ENCODE measurements around the gene MYH10. TPM values are rescaled to one million over a fixed set of nuclear protein-coding genes. Genes with fewer than 3 reads are reported as not detected.

The MYH10 gene
- total and polyA plus RNA-seq, 2 experiments from 2014 or later, result 75.6 to 87.8 TPM

DNA sequence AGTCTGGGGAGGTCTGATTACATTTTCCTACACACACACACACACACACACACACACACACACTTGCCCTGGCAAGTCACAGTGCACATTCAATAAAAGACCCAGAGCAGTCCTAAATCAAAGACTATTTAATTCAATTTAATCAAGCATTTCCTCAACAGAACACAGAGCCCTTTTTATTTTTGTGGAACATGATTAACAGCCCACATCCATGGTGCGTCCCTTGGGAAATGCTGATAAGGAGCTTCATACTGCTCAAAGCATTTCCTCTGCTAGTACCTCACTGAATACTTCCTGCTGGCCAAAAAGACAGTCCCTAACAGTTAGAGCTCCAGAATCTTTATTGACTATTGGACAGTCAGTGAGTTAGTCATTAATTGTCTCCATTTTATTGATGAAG, 43.1 kb upstream of the MYH10 start:
- Histone ChIP-seq H4K20me1 (ENCODE audit: insufficient read depth, poor library complexity, severe bottlenecking) (no peaks in the 10 kb centered on the region), H3K4me3 (no peak overlapping the region), H3K36me3 (replicated peaks; ENCODE audit: insufficient read depth, low read depth) (no peaks in the 10 kb centered on the region), H3K4me2 (peak overlapping the region; percentile 29), H3K4me1 (ENCODE audit: insufficient read depth) (peaks cover 17% of the 10 kb centered on the region), H3K27me3 (no peaks in the 10 kb centered on the region), H3K27ac (peak overlapping the region; percentile 57), H3K79me2 (no peaks in the 10 kb centered on the region), H3K9me3 (ENCODE audit: low read depth) (no peaks in the 10 kb centered on the region), H3K9me2 (replicated peaks; ENCODE audit: insufficient read depth) (no peaks in the 10 kb centered on the region), H2AFZ (no peak overlapping the region)
- WGBS (ENCODE audit: low lambda C conversion rate, missing lambda C conversion rate), result 50% methylated on average over 1 of the region's 1 CpG
- TF ChIP-seq, protein P1, sequence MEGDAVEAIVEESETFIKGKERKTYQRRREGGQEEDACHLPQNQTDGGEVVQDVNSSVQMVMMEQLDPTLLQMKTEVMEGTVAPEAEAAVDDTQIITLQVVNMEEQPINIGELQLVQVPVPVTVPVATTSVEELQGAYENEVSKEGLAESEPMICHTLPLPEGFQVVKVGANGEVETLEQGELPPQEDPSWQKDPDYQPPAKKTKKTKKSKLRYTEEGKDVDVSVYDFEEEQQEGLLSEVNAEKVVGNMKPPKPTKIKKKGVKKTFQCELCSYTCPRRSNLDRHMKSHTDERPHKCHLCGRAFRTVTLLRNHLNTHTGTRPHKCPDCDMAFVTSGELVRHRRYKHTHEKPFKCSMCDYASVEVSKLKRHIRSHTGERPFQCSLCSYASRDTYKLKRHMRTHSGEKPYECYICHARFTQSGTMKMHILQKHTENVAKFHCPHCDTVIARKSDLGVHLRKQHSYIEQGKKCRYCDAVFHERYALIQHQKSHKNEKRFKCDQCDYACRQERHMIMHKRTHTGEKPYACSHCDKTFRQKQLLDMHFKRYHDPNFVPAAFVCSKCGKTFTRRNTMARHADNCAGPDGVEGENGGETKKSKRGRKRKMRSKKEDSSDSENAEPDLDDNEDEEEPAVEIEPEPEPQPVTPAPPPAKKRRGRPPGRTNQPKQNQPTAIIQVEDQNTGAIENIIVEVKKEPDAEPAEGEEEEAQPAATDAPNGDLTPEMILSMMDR (IDR thresholded peaks at IDR 0.05; ENCODE audit: poor library complexity), result no peak
- no peak for TF ChIP-seq EZH2phosphoT487 (IDR thresholded peaks at IDR 0.05; ENCODE audit: low read depth, severe bottlenecking, unreplicated experiment)
- TF ChIP-seq EZH2 (IDR thresholded peaks at IDR 0.05; ENCODE audit: borderline replicate concordance), result no peak
- DNase-seq (ENCODE audit: low spot score), result no peak

DNA sequence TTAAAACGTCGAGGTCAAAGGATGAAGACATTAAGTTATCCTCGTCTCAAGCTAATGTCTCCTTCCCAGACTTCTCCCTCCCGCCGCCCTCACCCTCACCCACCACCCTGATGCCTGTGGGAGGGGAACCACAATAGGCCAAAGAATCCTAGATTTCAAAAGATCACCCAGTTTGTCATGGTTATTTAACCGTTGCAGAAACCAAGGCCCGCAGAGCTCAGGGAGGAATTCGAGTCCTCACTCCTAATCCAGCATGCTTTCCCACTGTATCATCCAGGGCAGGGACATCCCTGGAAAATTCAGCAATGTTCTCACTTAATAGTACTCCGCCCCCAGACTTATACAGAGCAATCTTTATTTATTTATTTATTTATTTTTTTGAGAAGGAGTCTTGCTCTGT, 41.8 kb upstream of the MYH10 start:
- H3K9me2 ChIP-seq (replicated peaks; ENCODE audit: insufficient read depth), result no peaks in the 10 kb centered on the region
- H4K20me1 ChIP-seq (ENCODE audit: insufficient read depth, poor library complexity, severe bottlenecking), result no peaks in the 10 kb centered on the region

DNA sequence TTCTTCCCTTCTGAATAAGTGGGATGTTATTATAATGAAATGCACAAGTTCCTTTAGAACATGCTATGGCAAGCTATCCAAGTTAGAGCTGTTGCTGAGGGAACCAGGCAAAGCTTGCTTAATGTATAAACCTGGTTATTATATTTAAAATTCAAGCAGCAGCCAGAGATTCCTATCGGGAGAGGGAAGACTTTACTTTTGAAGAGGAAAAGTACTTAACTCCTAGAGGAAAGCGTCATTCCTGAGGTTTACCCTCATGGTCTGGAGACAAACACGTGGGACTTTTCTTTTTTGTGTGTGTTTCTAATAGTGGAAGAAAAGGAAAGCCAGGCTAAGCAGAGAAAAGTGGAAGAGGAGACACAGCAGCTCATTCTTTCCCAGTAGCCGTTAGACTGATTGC, 39.9 kb upstream of the MYH10 start:
- 44% methylated on average over 4 of the region's 4 CpGs for WGBS (ENCODE audit: low lambda C conversion rate, missing lambda C conversion rate)
- TF ChIP-seq, protein P1 (IDR thresholded peaks at IDR 0.05; ENCODE audit: poor library complexity), result no peak
- TF ChIP-seq EZH2 (IDR thresholded peaks at IDR 0.05; ENCODE audit: borderline replicate concordance) (no peak), EZH2phosphoT487 (IDR thresholded peaks at IDR 0.05; ENCODE audit: low read depth, severe bottlenecking, unreplicated experiment) (no peak)
- no peaks in the 10 kb centered on the region for H3K9me3 ChIP-seq (ENCODE audit: low read depth)
- no peaks in the 10 kb centered on the region for H4K20me1 ChIP-seq (ENCODE audit: insufficient read depth, poor library complexity, severe bottlenecking)
- H2AFZ ChIP-seq, result peak overlapping the region; percentile 56
- DNase-seq (ENCODE audit: low spot score), result no peak
- no peak overlapping the region for H3K4me3 ChIP-seq
- no peaks in the 10 kb centered on the region for H3K36me3 ChIP-seq (replicated peaks; ENCODE audit: insufficient read depth, low read depth)
- no peaks in the 10 kb centered on the region for H3K9me2 ChIP-seq (replicated peaks; ENCODE audit: insufficient read depth)
- peaks cover 17% of the 10 kb centered on the region for H3K4me1 ChIP-seq (ENCODE audit: insufficient read depth)
- H3K79me2 ChIP-seq, result no peaks in the 10 kb centered on the region
- H3K27ac ChIP-seq, result no peak overlapping the region
- H3K4me2 ChIP-seq, result no peak overlapping the region
- H3K27me3 ChIP-seq, result no peaks in the 10 kb centered on the region

More for the DNA sequence above, 41.8 kb upstream of the MYH10 start:
- Histone ChIP-seq H3K27ac (no peak overlapping the region), H3K4me2 (no peak overlapping the region), H3K9me3 (ENCODE audit: low read depth) (no peaks in the 10 kb centered on the region), H2AFZ (no peak overlapping the region), H3K27me3 (no peaks in the 10 kb centered on the region), H3K4me3 (no peak overlapping the region), H3K4me1 (ENCODE audit: insufficient read depth) (peaks cover 17% of the 10 kb centered on the region), H3K36me3 (replicated peaks; ENCODE audit: insufficient read depth, low read depth) (no peaks in the 10 kb centered on the region), H3K79me2 (no peaks in the 10 kb centered on the region)
- no peak for TF ChIP-seq EZH2phosphoT487 (IDR thresholded peaks at IDR 0.05; ENCODE audit: low read depth, severe bottlenecking, unreplicated experiment)
- no peak for TF ChIP-seq EZH2 (IDR thresholded peaks at IDR 0.05; ENCODE audit: borderline replicate concordance)
- TF ChIP-seq, protein P1 (IDR thresholded peaks at IDR 0.05; ENCODE audit: poor library complexity), result no peak
- no peak for DNase-seq (ENCODE audit: low spot score)
- 95% methylated on average over 9 of the region's 9 CpGs for WGBS (ENCODE audit: low lambda C conversion rate, missing lambda C conversion rate)
